ENCODE data around the gene ZNF536. TPM values are rescaled to one million over a fixed set of nuclear protein-coding genes. Genes with fewer than 3 reads are reported as not detected.
"Not testable (repeated sequence)": the region's sequence is repeated elsewhere in the genome, so short reads cannot be mapped to it uniquely, and the experiment has no call there.

The ZNF536 gene
- total and polyA plus RNA-seq, 3 donors from 2014 or later = 6.6 to 57.6 (median 35.1) TPM

- WGBS, 2 donors = 90 to 93% methylated on average over 7 to 8 of the region's 8 CpGs
- intact Hi-C loops (cut with DNase I; ENCODE audit: low total_unique reads) = no loop called here
Observed at GRCh38 chr19:30464162-30464561, 92.0 kb downstream of the ZNF536 start.

DNA sequence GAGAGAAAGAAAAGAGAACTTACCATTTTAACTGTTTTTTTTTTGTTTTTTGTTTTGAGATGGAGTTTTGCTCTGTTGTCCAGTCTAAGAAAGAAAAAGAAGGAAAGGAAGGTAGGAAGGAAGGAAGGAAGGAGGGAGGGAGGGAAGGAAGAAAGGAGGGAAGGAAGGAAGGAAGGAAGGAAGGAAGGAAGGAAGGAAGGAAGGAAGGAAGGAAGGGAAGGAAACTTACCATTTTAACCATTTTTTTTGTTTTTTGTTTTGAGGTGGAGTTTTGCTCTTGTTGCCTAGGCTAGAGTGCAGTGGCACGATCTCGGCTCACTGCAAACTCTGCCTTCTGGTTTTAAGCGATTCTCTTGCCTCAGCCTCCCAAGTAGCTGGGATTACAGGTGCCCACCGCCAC lies 94.4 kb downstream of the ZNF536 start:
- intact Hi-C loops (cut with DNase I; ENCODE audit: low total_unique reads) = not testable (repeated sequence)
- 88 to 93% methylated on average over 4 of the region's 4 CpGs for WGBS, 2 donors

More at GRCh38 chr19:30464162-30464561, 92.0 kb downstream of the ZNF536 start:
- no peaks in the 10 kb centered on the region for H3K9me3 ChIP-seq
- no peak overlapping the region for H3K4me3 ChIP-seq
- no peak overlapping the region for H3K27ac ChIP-seq
- H3K36me3 ChIP-seq (ENCODE audit: low read depth, missing control alignments) = no peaks in the 10 kb centered on the region
- H3K27me3 ChIP-seq = no peaks in the 10 kb centered on the region
- TF ChIP-seq POLR2A (IDR thresholded peaks at IDR 0.05) (no peak), CTCF (IDR thresholded peaks at IDR 0.05) (no peak)
- no peak for DNase-seq
- no peaks in the 10 kb centered on the region for H3K4me1 ChIP-seq

GRCh38 chr19:30467239-30467638 lies 95.1 kb downstream of the ZNF536 start:
- no peak overlapping the region for H3K27ac ChIP-seq
- TF ChIP-seq CTCF (IDR thresholded peaks at IDR 0.05) = no peak
- no peak for TF ChIP-seq POLR2A (IDR thresholded peaks at IDR 0.05)
- H3K36me3 ChIP-seq (ENCODE audit: low read depth, missing control alignments) = no peaks in the 10 kb centered on the region
- no peaks in the 10 kb centered on the region for H3K9me3 ChIP-seq
- 83 to 89% methylated on average over 4 of the region's 4 CpGs for WGBS, 2 donors
- intact Hi-C loops (cut with DNase I; ENCODE audit: low total_unique reads) = no loop called here
- no peak overlapping the region for H3K4me3 ChIP-seq
- H3K27me3 ChIP-seq = no peaks in the 10 kb centered on the region
- DNase-seq = no peak
- no peaks in the 10 kb centered on the region for H3K4me1 ChIP-seq

More for the DNA sequence above, 94.4 kb downstream of the ZNF536 start:
- H3K36me3 ChIP-seq (ENCODE audit: low read depth, missing control alignments); H3K9me3 ChIP-seq; DNase-seq; H3K4me1 ChIP-seq; H3K4me3 ChIP-seq; H3K27ac ChIP-seq; H3K27me3 ChIP-seq: not testable (repeated sequence)

DNA sequence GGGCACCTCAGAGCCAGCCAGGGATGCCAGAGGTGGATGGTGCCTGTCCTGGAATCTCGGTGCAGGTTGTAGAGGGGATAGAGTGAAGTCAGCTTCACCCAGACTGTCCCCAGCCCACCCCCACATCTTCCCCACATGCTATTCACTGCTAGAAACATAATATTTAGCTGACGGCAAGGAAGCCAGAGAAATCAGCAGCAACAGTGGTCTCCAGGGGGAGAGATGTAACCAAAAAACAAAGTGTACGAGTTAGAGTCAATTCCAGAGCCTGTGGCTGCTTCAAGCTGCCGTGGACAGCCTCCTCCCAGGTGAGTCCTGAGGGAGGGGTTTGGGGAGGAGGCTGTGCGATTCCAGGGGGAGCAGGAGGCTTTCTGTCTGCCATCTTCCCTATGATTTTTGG lies 97.6 kb downstream of the ZNF536 start:
- WGBS, 2 donors = 52 to 56% methylated on average over 5 of the region's 5 CpGs
- TF ChIP-seq POLR2A (IDR thresholded peaks at IDR 0.05) (no peak), CTCF (IDR thresholded peaks at IDR 0.05) (no peak)
- Histone ChIP-seq H3K4me1 (no peaks in the 10 kb centered on the region), H3K9me3 (no peaks in the 10 kb centered on the region), H3K4me3 (no peak overlapping the region), H3K36me3 (ENCODE audit: low read depth, missing control alignments) (no peaks in the 10 kb centered on the region), H3K27me3 (no peaks in the 10 kb centered on the region), H3K27ac (no peak overlapping the region)
- intact Hi-C loops (cut with DNase I; ENCODE audit: low total_unique reads) = no loop called here
- no peak for DNase-seq

DNA sequence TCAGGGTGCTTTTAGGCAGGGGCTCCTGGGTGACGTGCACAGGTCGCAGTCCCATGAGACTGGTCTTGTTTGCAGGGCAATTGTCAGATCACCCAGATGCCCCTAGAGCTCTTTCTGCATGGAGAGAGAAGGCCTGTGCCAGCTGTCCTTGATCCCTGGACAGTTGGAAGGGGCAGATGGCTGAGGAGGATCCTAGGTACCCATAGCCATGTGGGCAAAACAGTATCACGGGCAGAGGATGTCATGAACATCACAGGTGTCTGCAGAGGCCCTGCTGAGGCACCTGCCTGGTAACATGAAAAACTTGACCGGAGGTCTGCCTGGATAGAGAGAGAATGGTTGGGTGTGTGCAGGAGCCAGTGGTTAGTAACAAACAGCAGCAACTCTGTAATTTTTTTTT lies 99.3 kb downstream of the ZNF536 start:
- intact Hi-C loops (cut with DNase I; ENCODE audit: low total_unique reads) = no loop called here

More for the DNA sequence above, 99.3 kb downstream of the ZNF536 start:
- Histone ChIP-seq H3K27me3 (no peaks in the 10 kb centered on the region), H3K4me1 (no peaks in the 10 kb centered on the region), H3K9me3 (no peaks in the 10 kb centered on the region), H3K4me3 (no peak overlapping the region), H3K27ac (no peak overlapping the region), H3K36me3 (ENCODE audit: low read depth, missing control alignments) (no peaks in the 10 kb centered on the region)
- TF ChIP-seq CTCF (IDR thresholded peaks at IDR 0.05) (no peak), POLR2A (IDR thresholded peaks at IDR 0.05) (no peak)
- DNase-seq = no peak
- WGBS, 2 donors = 92 to 94% methylated on average over 4 of the region's 4 CpGs
